Psoas muscle (tissue), 8 donors: ENCODE measurements around the gene MTHFD1L. TPM values are rescaled to one million over a fixed set of nuclear protein-coding genes. Genes with fewer than 3 reads are reported as not detected.

ENCODE experiments used
- ATAC-seq, 4 donors: fragments of 200-7000 bp; cut with Tn5 transposase; one replicate each; pipeline ENCODE4 v1.9.1; 2020; ENCODE audit warnings: moderate library complexity in 3 of 4, mild to moderate bottlenecking in 2 of 4
- DNase-seq, 2 donors: peaks; one replicate each; pipeline ENCODE4 v3.0.0-alpha.2; 2020
- H3K27ac ChIP-seq: fragments of 200-600 bp; one replicate; pipeline ENCODE4 v1.8.0; 2022
- H3K27me3 ChIP-seq, 3 donors: fragments of 200-600 bp in 1 of 3; one replicate each; pipeline versions ENCODE4 v1.6.1 to v1.8.0; 2013 to 2022; ENCODE audit warnings: low read length in 2 of 3, mild to moderate bottlenecking in 2 of 3, moderate library complexity in 1 of 3; ENCODE audit not compliant: insufficient read depth in 3 of 3
- H3K36me3 ChIP-seq, 2 donors: fragments of 200-600 bp in 1 of 2; one replicate each; pipeline versions ENCODE4 v1.6.1 to v1.8.0; 2013 to 2022; ENCODE audit warnings: low read depth in 1 of 2, mild to moderate bottlenecking in 1 of 2, moderate library complexity in 1 of 2; ENCODE audit not compliant: insufficient read depth in 1 of 2
- H3K4me1 ChIP-seq: fragments of 200-600 bp; one replicate; pipeline ENCODE4 v1.8.0; 2022
- H3K4me3 ChIP-seq: fragments of 200-600 bp; one replicate; pipeline ENCODE4 v1.8.0; 2022; ENCODE audit warnings: mild to moderate bottlenecking
- H3K9me3 ChIP-seq: fragments of 200-600 bp; one replicate; pipeline ENCODE4 v1.8.0; 2022
- CTCF ChIP-seq: fragments of 200-600 bp; IDR thresholded peaks from one replicate; pipeline ENCODE4 v1.8.0; 2022; ENCODE audit warnings: antibody characterized with exemption
- WGBS, 3 donors: extraction: QIAGEN DNeasy Blood & Tissue Kit; methylation state at CpG; one replicate each; pipeline versions ENCODE4 v1.1.6 to v1.1.7; 2013; 5-methylcytosine and 5-hydroxymethylcytosine counted together
- intact Hi-C, 2 donors: fragments of 100-400 bp; cut with DNase I; formaldehyde crosslinking; loops; one replicate each; pipeline versions ENCODE4 v1.11.0 to v1.14.2; 2022
- polyA plus RNA-seq, 3 donors: library from polyadenylated mRNA; stranded (reverse); fragments of 200-250 nt; gene quantifications; one replicate each; pipeline ENCODE4 v1.2.3, GENCODE V29; 2013
- total RNA-seq, 4 donors: library from RNA; stranded (reverse); fragmentation: NEBNext Ultra II Directional in 2 of 4; extraction: Animal tissue kit (Norgen Biotek cat#: 25700) in 2 of 4; gene quantifications; one replicate each; pipeline versions ENCODE4 v1.2.1 to v1.2.4, GENCODE V29; 2021 to 2023
- donor health status: healthy with polysubstance abuse.
- donor health status: DM: no; HTN: no; CAD: no; lungs with moderate emphysema.
- donor health status: Bipolar disorder and iron deficiency.
- donor health status: healthy.
- donor health status: DM: yes; HTN: yes; CAD: no.
- donor health status: DM: no; HTN: no; CAD: no.
- donor health status: DM: no; HTN: no; CAD: no.
- donor health status: DM: yes; HTN: yes; CAD: no.

The MTHFD1L gene
- total and polyA plus RNA-seq, 7 donors: 0.21 to 4.1 (median 1.1) TPM

- no peak for TF ChIP-seq CTCF
- no peak for DNase-seq
- Histone ChIP-seq H3K27ac (no peak overlapping the region), H3K4me3 (no peak overlapping the region), H3K27me3 (no peaks in the 10 kb centered on the region), H3K9me3 (no peaks in the 10 kb centered on the region), H3K36me3 (no peaks in the 10 kb centered on the region), H3K4me1 (no peaks in the 10 kb centered on the region)
- intact Hi-C loops: no loop called here
- no peak for ATAC-seq
- 49 to 66% (median 53%) methylated on average over 2 of the region's 2 CpGs for WGBS, 3 donors
Observed at GRCh38 chr6:150977281-150977680, 111.8 kb downstream of the MTHFD1L start.

- intact Hi-C loops: no loop called here
Observed at GRCh38 chr6:150978624-150979023, 113.1 kb downstream of the MTHFD1L start.

GRCh38 chr6:150979826-150980350, 114.4 kb downstream of the MTHFD1L start:
- intact Hi-C loops: no loop called here

More at GRCh38 chr6:150978624-150979023, 113.1 kb downstream of the MTHFD1L start:
- H3K27me3 ChIP-seq: no peaks in the 10 kb centered on the region
- 73 to 78% (median 75%) methylated on average over 10 of the region's 10 CpGs for WGBS, 3 donors
- H3K27ac ChIP-seq: no peak overlapping the region
- no peak for TF ChIP-seq CTCF
- H3K4me1 ChIP-seq: no peaks in the 10 kb centered on the region
- no peak overlapping the region for H3K4me3 ChIP-seq
- no peaks in the 10 kb centered on the region for H3K9me3 ChIP-seq
- no peaks in the 10 kb centered on the region for H3K36me3 ChIP-seq
- ATAC-seq (no peak), DNase-seq (no peak)

GRCh38 chr6:150981095-150981494, 115.6 kb downstream of the MTHFD1L start:
- no peaks in the 10 kb centered on the region for H3K27me3 ChIP-seq
- H3K27ac ChIP-seq: no peak overlapping the region
- H3K4me3 ChIP-seq: no peak overlapping the region
- no peaks in the 10 kb centered on the region for H3K9me3 ChIP-seq
- no peaks in the 10 kb centered on the region for H3K4me1 ChIP-seq
- TF ChIP-seq CTCF: no peak
- 53 to 60% (median 60%) methylated on average over 11 of the region's 11 CpGs for WGBS, 3 donors
- H3K36me3 ChIP-seq: no peaks in the 10 kb centered on the region
- intact Hi-C loops: no loop called here
- peak in 1 of 4 donors; percentile 50 for ATAC-seq
- DNase-seq: no peak

More at GRCh38 chr6:150979826-150980350, 114.4 kb downstream of the MTHFD1L start:
- H3K4me1 ChIP-seq: no peaks in the 10 kb centered on the region
- DNase-seq (no peak), ATAC-seq (no peak)
- WGBS, 3 donors: 88 to 92% (median 91%) methylated on average over 6 of the region's 6 CpGs
- H3K4me3 ChIP-seq: no peak overlapping the region
- no peak for TF ChIP-seq CTCF
- no peaks in the 10 kb centered on the region for H3K36me3 ChIP-seq
- no peak overlapping the region for H3K27ac ChIP-seq
- H3K9me3 ChIP-seq: no peaks in the 10 kb centered on the region
- H3K27me3 ChIP-seq: no peaks in the 10 kb centered on the region

GRCh38 chr6:150981669-150982068, 116.2 kb downstream of the MTHFD1L start:
- H3K36me3 ChIP-seq: no peaks in the 10 kb centered on the region
- DNase-seq (no peak), ATAC-seq (no peak)
- no peaks in the 10 kb centered on the region for H3K4me1 ChIP-seq
- no peaks in the 10 kb centered on the region for H3K27me3 ChIP-seq
- H3K9me3 ChIP-seq: no peaks in the 10 kb centered on the region
- no peak overlapping the region for H3K4me3 ChIP-seq
- no peak for TF ChIP-seq CTCF
- no peak overlapping the region for H3K27ac ChIP-seq
- 72 to 78% (median 74%) methylated on average over 2 of the region's 2 CpGs for WGBS, 3 donors
- intact Hi-C loops: no loop called here
